H9 (cell line): Measurements from ENCODE around the gene FOXI1. TPM values are rescaled to one million over a fixed set of nuclear protein-coding genes. Genes with fewer than 3 reads are reported as not detected.

Experiments used
- DNase-seq: peaks from one replicate; pipeline ENCODE4 v3.0.0-alpha.2; 2017
- H2AFZ ChIP-seq: one replicate; pipeline ENCODE4 v1.6.1; 2013; ENCODE audit warnings: mild to moderate bottlenecking, low read length, control low read depth, moderate library complexity
- H2AK5ac ChIP-seq: 2 replicates; pipeline ENCODE4 v1.6.1; 2013; ENCODE audit warnings: low read length, control low read depth, mixed read lengths; ENCODE audit not compliant: insufficient read length
- H2BK120ac ChIP-seq: one replicate; pipeline ENCODE4 v1.6.1; 2013; ENCODE audit warnings: low read depth, mild to moderate bottlenecking, low read length, control low read depth, inconsistent platforms; ENCODE audit not compliant: poor library complexity, severe bottlenecking
- H2BK12ac ChIP-seq: 2 replicates; pipeline ENCODE4 v1.6.1; 2013; ENCODE audit warnings: low read length, control low read depth, mixed read lengths, low read depth; ENCODE audit not compliant: insufficient read length
- H2BK15ac ChIP-seq: 2 replicates; pipeline ENCODE4 v1.6.1; 2013; ENCODE audit warnings: low read depth, low read length, control low read depth
- H2BK20ac ChIP-seq: one replicate; pipeline ENCODE4 v1.6.1; 2013; ENCODE audit warnings: low read depth, mild to moderate bottlenecking, low read length, control low read depth, inconsistent platforms; ENCODE audit not compliant: poor library complexity, severe bottlenecking
- H2BK5ac ChIP-seq: 2 replicates; pipeline ENCODE4 v1.6.1; 2013; ENCODE audit warnings: low read length, control low read depth, mixed read lengths; ENCODE audit not compliant: insufficient read length
- H3K14ac ChIP-seq: 2 replicates; pipeline ENCODE4 v1.6.1; 2013; ENCODE audit warnings: low read length, control low read depth; ENCODE audit not compliant: insufficient read depth
- H3K18ac ChIP-seq: 2 replicates; pipeline ENCODE4 v1.6.1; 2013; ENCODE audit warnings: low read depth, mild to moderate bottlenecking, mixed read lengths, low read length, control low read depth; ENCODE audit not compliant: insufficient read length
- H3K23ac ChIP-seq: 2 replicates; pipeline ENCODE4 v1.6.1; 2013; ENCODE audit warnings: low read length, control low read depth, mixed read lengths, low read depth; ENCODE audit not compliant: insufficient read length
- H3K23me2 ChIP-seq: 2 replicates; pipeline ENCODE4 v1.6.1; 2013; ENCODE audit warnings: low read depth, mild to moderate bottlenecking, mixed read lengths, low read length, control low read depth; ENCODE audit not compliant: insufficient read length, poor library complexity, severe bottlenecking
- H3K27ac ChIP-seq: 2 replicates; pipeline ENCODE4 v1.5.1; 2013; ENCODE audit warnings: low read length, control low read depth, mixed read lengths, low read depth; ENCODE audit not compliant: insufficient read length
- H3K27me3 ChIP-seq: 2 replicates; pipeline ENCODE4 v1.6.1; 2013; ENCODE audit warnings: low read length, control low read depth, inconsistent platforms; ENCODE audit not compliant: insufficient read depth
- H3K4ac ChIP-seq: 2 replicates; pipeline ENCODE4 v1.6.1; 2013; ENCODE audit warnings: low read depth, mild to moderate bottlenecking, control low read depth, inconsistent platforms, low read length, moderate library complexity
- H3K4me1 ChIP-seq: 2 replicates; pipeline ENCODE4 v1.6.1; 2013; ENCODE audit warnings: low read length, control low read depth, inconsistent platforms; ENCODE audit not compliant: insufficient read depth
- H3K4me2 ChIP-seq: 2 replicates; pipeline ENCODE4 v1.6.1; 2013; ENCODE audit warnings: low read length, control low read depth, mixed read lengths; ENCODE audit not compliant: insufficient read length, insufficient read depth
- H3K56ac ChIP-seq: 2 replicates; pipeline ENCODE4 v1.6.1; 2013; ENCODE audit warnings: low read depth, mild to moderate bottlenecking, mixed read lengths, low read length, control low read depth; ENCODE audit not compliant: insufficient read length
- H3K79me1 ChIP-seq: 2 replicates; pipeline ENCODE4 v1.6.1; 2013; ENCODE audit warnings: low read depth, mild to moderate bottlenecking, moderate library complexity, low read length, control low read depth, inconsistent platforms; ENCODE audit not compliant: insufficient read depth, poor library complexity, severe bottlenecking
- H3K79me2 ChIP-seq: 2 replicates; pipeline ENCODE4 v1.6.1; 2013; ENCODE audit warnings: low read length, control low read depth, inconsistent platforms; ENCODE audit not compliant: insufficient read depth
- H3K9ac ChIP-seq: 2 replicates; pipeline ENCODE4 v1.6.1; 2013; ENCODE audit warnings: low read length, control low read depth, mixed read lengths; ENCODE audit not compliant: insufficient read length; ENCODE audit errors: extremely low read depth
- H3K9me3 ChIP-seq: one replicate; pipeline ENCODE4 v1.6.1; 2013; ENCODE audit warnings: low read depth, low read length, inconsistent platforms; ENCODE audit not compliant: control insufficient read depth
- H3T11ph ChIP-seq: one replicate; pipeline ENCODE4 v1.6.1; 2013; ENCODE audit warnings: mild to moderate bottlenecking, low read length, control low read depth, inconsistent platforms
- H4K20me1 ChIP-seq: one replicate; pipeline ENCODE4 v1.6.1; 2013; ENCODE audit not compliant: control insufficient read depth, insufficient read length, insufficient read depth
- H4K5ac ChIP-seq: 2 replicates; pipeline ENCODE4 v1.6.1; 2013; ENCODE audit warnings: low read depth, mild to moderate bottlenecking, mixed read lengths, low read length, control low read depth; ENCODE audit not compliant: insufficient read length
- H4K8ac ChIP-seq: replicated peaks from 2 replicates; pipeline ENCODE4 v1.6.1; 2013; ENCODE audit warnings: low read length, control low read depth, mixed read lengths, low read depth; ENCODE audit not compliant: insufficient read length
- H4K91ac ChIP-seq: 2 replicates; pipeline ENCODE4 v1.6.1; 2013; ENCODE audit warnings: low read depth, mild to moderate bottlenecking, moderate library complexity, mixed read lengths, low read length, control low read depth; ENCODE audit not compliant: insufficient read length
- H3K27ac Mint-ChIP-seq, 3 experiments: 2 replicates in 2 of 3; 3 replicates in 1 of 3; pipeline ENCODE4 v1.8.0; 2020 to 2021; ENCODE audit warnings: mixed read lengths in 3 of 3, mild to moderate bottlenecking in 1 of 3, moderate library complexity in 1 of 3
- H3K27me3 Mint-ChIP-seq: 2 replicates; pipeline ENCODE4 v1.8.0; 2021; ENCODE audit warnings: low read depth, mild to moderate bottlenecking, moderate library complexity, mixed read lengths
- H3K36me3 Mint-ChIP-seq, 3 experiments: 2 replicates in 2 of 3; 3 replicates in 1 of 3; pipeline ENCODE4 v1.8.0; 2020 to 2021; ENCODE audit warnings: low read depth in 3 of 3, mixed read lengths in 3 of 3; ENCODE audit not compliant: insufficient read depth in 1 of 3
- H3K4me1 Mint-ChIP-seq, 2 experiments: 2 replicates each; pipeline ENCODE4 v1.8.0; 2020; ENCODE audit warnings: mixed read lengths in 2 of 2
- H3K4me3 Mint-ChIP-seq, 2 experiments: 2 replicates in 1 of 2; 3 replicates in 1 of 2; pipeline ENCODE4 v1.8.0; 2020 to 2021; ENCODE audit warnings: mild to moderate bottlenecking in 2 of 2, mixed read lengths in 2 of 2, moderate library complexity in 1 of 2
- H3K9me3 Mint-ChIP-seq, 2 experiments: 2 replicates in 1 of 2; 3 replicates in 1 of 2; pipeline ENCODE4 v1.8.0; 2020; ENCODE audit warnings: mild to moderate bottlenecking in 2 of 2, mixed read lengths in 2 of 2, moderate library complexity in 1 of 2
- WGBS: extraction: QIAGEN DNeasy Blood & Tissue Kit; methylation state at CpG from one replicate; pipeline ENCODE4 v1.1.7; 2013; ENCODE audit warnings: missing lambda C conversion rate, low lambda C conversion rate, mixed read lengths; ENCODE audit not compliant: insufficient read length; ENCODE audit errors: extremely low coverage; 5-methylcytosine and 5-hydroxymethylcytosine counted together
- total RNA-seq: library from RNA; stranded (reverse); gene quantifications from 2 replicates; pipeline ENCODE4 v1.2.1, GENCODE V29; 2021
- TF ChIP-seq, protein P1 (sequence below): fragments of 200-600 bp; sonication (generic); conservative IDR thresholded peaks from 3 replicates; pipeline ENCODE4 v1.8.0; 2021; ENCODE audit warnings: antibody characterized with exemption, mild to moderate bottlenecking

The FOXI1 gene
- total RNA-seq, 1 experiment from 2014 or later: not detected

DNA sequence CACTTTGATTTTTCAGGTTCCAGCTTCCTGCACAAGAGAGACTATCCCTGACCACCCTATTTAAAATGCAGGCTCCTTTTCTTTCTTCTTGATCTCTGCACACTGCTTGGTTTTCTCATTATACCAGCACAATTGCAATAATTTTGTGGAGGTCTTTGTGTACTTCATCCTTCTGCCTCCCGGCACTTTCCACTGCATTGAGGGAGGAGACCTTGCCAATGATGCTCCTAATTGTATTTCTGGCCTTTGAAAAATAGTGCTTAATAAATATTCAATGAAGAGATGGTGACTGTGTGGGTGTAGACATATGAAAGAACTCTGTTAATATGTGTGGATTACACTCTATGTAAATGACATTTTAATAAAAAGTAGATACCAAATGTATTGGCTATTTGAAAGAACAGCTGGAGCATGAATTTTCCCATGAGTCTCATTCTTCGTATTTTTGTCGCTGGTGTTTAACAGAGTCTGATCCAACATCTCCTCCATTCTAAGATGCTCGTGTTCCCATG lies 42.1 kb downstream of the FOXI1 start:
- DNase-seq: no peak
- no peak overlapping the region for H2BK5ac ChIP-seq

More for the DNA sequence above, 42.1 kb downstream of the FOXI1 start:
- Histone ChIP-seq H3K79me2 (no peaks in the 10 kb centered on the region), H3T11ph (no peak overlapping the region), H3K79me1 (no peaks in the 10 kb centered on the region), H3K27me3 (no peaks in the 10 kb centered on the region), H3K18ac (no peak overlapping the region), H3K14ac (no peak overlapping the region), H3K56ac (no peak overlapping the region), H2BK120ac (no peak overlapping the region), H2BK12ac (no peak overlapping the region), H2AK5ac (no peak overlapping the region), H3K9me3 (no peaks in the 10 kb centered on the region), H3K9ac (no peak overlapping the region), H4K5ac (no peak overlapping the region), H2AFZ (no peak overlapping the region), H4K8ac (no peak overlapping the region), H3K4ac (no peak overlapping the region), H3K4me1 (no peaks in the 10 kb centered on the region), H4K20me1 (no peaks in the 10 kb centered on the region), H4K91ac (no peak overlapping the region), H3K23me2 (no peaks in the 10 kb centered on the region), H2BK15ac (no peak overlapping the region), H3K23ac (no peak overlapping the region), H3K4me2 (no peak overlapping the region), H3K27ac (no peak overlapping the region), H2BK20ac (no peak overlapping the region)
- no CpG with 5 or more reads among the region's 4 CpGs for WGBS
- H3K27me3 Mint-ChIP-seq: no peaks in the 10 kb centered on the region; the same call in none of the 2 replicates
- H3K9me3 Mint-ChIP-seq: no peaks in the 10 kb centered on the region; a peak in 1 of 5 replicates
- TF ChIP-seq, protein P1, sequence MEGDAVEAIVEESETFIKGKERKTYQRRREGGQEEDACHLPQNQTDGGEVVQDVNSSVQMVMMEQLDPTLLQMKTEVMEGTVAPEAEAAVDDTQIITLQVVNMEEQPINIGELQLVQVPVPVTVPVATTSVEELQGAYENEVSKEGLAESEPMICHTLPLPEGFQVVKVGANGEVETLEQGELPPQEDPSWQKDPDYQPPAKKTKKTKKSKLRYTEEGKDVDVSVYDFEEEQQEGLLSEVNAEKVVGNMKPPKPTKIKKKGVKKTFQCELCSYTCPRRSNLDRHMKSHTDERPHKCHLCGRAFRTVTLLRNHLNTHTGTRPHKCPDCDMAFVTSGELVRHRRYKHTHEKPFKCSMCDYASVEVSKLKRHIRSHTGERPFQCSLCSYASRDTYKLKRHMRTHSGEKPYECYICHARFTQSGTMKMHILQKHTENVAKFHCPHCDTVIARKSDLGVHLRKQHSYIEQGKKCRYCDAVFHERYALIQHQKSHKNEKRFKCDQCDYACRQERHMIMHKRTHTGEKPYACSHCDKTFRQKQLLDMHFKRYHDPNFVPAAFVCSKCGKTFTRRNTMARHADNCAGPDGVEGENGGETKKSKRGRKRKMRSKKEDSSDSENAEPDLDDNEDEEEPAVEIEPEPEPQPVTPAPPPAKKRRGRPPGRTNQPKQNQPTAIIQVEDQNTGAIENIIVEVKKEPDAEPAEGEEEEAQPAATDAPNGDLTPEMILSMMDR: no peak
- peaks cover 16% of the 10 kb centered on the region in 2 experiments for H3K4me1 Mint-ChIP-seq
- no peaks in the 10 kb centered on the region for H3K36me3 Mint-ChIP-seq
- H3K4me3 Mint-ChIP-seq: no peak overlapping the region
- no peak overlapping the region; a peak in 1 of 7 replicates for H3K27ac Mint-ChIP-seq
